ENCODE measurements around the gene TIMELESS.

TIMELESS gene

DNA sequence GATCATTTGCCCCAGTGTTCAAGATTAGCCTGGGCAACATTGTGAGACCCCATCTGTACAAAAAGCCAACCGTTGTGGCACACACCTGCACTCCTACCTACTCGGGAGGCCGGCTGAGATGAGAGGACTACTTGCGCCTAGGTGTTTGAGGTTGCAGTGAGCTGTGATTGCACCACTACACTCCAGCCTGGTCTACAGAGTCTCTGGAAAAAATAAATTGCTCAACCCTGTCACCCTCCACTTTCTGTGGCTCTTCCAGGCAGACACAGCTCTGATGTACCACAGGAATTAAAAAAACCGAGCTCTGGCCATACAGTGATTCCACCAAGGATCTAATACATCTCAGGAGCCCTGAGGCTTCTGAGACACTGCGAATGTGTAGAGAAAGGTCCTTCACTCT, 14.4 kb downstream of the TIMELESS start:
- no peak overlapping the region for H4K91ac ChIP-seq (ENCODE audit: low read depth, low read length, poor library complexity)
- no peak overlapping the region for H2AFZ ChIP-seq (ENCODE audit: low read length)
- H3K4me2 ChIP-seq (ENCODE audit: insufficient read depth, low read length, poor library complexity, severe bottlenecking) = no peak overlapping the region
- no peak overlapping the region for H4K8ac ChIP-seq (ENCODE audit: low read depth, low read length)
- H3K9ac ChIP-seq (ENCODE audit: low read depth, low read length, poor library complexity) = no peak overlapping the region
- no peak overlapping the region for H2BK120ac ChIP-seq (ENCODE audit: low read depth, low read length)
- H3K18ac ChIP-seq (ENCODE audit: low read length) = no peak overlapping the region
- H3K14ac ChIP-seq (ENCODE audit: low read length) = no peak overlapping the region
- no peak overlapping the region for H2AK5ac ChIP-seq (ENCODE audit: low read depth, low read length)
- H3K23ac ChIP-seq (ENCODE audit: low read depth, low read length, poor library complexity) = no peak overlapping the region
- peaks cover 21 to 47% of the 10 kb centered on the region in 2 donors for H3K36me3 ChIP-seq (replicated peaks in 1 of 2; ENCODE audit: control insufficient read depth in 2 of 2, insufficient read depth in 2 of 2, low read length in 2 of 2)
- no peak overlapping the region for H3K27ac ChIP-seq (replicated peaks; ENCODE audit: low read length)
- no peak overlapping the region for H2BK15ac ChIP-seq (ENCODE audit: low read length)
- no peaks in the 10 kb centered on the region for H3K9me3 ChIP-seq (replicated peaks in 1 of 2; ENCODE audit: control insufficient read depth in 2 of 2, insufficient read depth in 1 of 2, low read depth in 1 of 2, low read length in 2 of 2)
- no peaks in the 10 kb centered on the region for H3K27me3 ChIP-seq (ENCODE audit: control insufficient read depth in 3 of 3, insufficient read depth in 3 of 3, low read depth in 1 of 3, low read length in 3 of 3)
- no CpG with 5 or more reads among the region's 6 CpGs for WGBS, 2 donors (ENCODE audit: extremely low coverage in 2 of 2, insufficient read length in 2 of 2, insufficient replicate concordance in 1 of 2)
- no peaks in the 10 kb centered on the region for H3K4me1 ChIP-seq (ENCODE audit: control insufficient read depth in 2 of 2, insufficient read depth in 1 of 2, low read depth in 1 of 2, low read length in 2 of 2)
- H2BK5ac ChIP-seq (ENCODE audit: low read length) = no peak overlapping the region
- H2BK12ac ChIP-seq (ENCODE audit: low read length) = no peak overlapping the region
- no peak overlapping the region for H3K4ac ChIP-seq (ENCODE audit: low read length)
- H3K4me3 ChIP-seq (ENCODE audit: low read length in 2 of 2) = no peak overlapping the region
- peaks cover 3% of the 10 kb centered on the region for H3K79me1 ChIP-seq (ENCODE audit: low read depth, low read length)
- no peak for DNase-seq (ENCODE audit: low spot score)

DNA sequence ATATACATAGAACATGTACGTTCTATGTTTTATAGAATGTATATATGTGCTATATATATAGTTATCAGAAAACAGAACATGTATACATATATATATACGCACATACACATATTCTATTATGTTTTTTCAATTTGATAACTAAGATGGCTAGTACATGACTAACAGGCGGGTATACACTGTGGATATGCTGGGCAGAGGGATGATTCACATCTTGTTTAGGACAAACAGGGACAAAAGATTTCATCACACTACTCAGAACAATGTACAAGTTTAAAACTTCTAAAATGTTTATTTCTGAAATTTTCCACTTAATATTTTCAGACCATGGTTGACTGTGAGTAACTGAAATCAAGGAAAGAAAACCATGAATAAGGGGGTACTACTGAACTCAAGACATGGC, 17.4 kb downstream of the TIMELESS start:
- Histone ChIP-seq H2BK15ac (ENCODE audit: low read length) (no peak overlapping the region), H3K9me3 (replicated peaks in 1 of 2; ENCODE audit: control insufficient read depth in 2 of 2, insufficient read depth in 1 of 2, low read depth in 1 of 2, low read length in 2 of 2) (no peaks in the 10 kb centered on the region), H2AFZ (ENCODE audit: low read length) (no peak overlapping the region), H3K4me2 (ENCODE audit: insufficient read depth, low read length, poor library complexity, severe bottlenecking) (no peak overlapping the region), H2BK12ac (ENCODE audit: low read length) (no peak overlapping the region), H3K4ac (ENCODE audit: low read length) (no peak overlapping the region), H3K79me1 (ENCODE audit: low read depth, low read length) (peaks cover 3% of the 10 kb centered on the region), H3K9ac (ENCODE audit: low read depth, low read length, poor library complexity) (no peak overlapping the region), H4K91ac (ENCODE audit: low read depth, low read length, poor library complexity) (no peak overlapping the region), H2BK120ac (ENCODE audit: low read depth, low read length) (no peak overlapping the region), H3K4me3 (ENCODE audit: low read length in 2 of 2) (no peak overlapping the region), H4K8ac (ENCODE audit: low read depth, low read length) (no peak overlapping the region), H3K4me1 (ENCODE audit: control insufficient read depth in 2 of 2, insufficient read depth in 1 of 2, low read depth in 1 of 2, low read length in 2 of 2) (no peaks in the 10 kb centered on the region), H3K23ac (ENCODE audit: low read depth, low read length, poor library complexity) (no peak overlapping the region), H3K18ac (ENCODE audit: low read length) (no peak overlapping the region), H2AK5ac (ENCODE audit: low read depth, low read length) (no peak overlapping the region), H3K27me3 (ENCODE audit: control insufficient read depth in 3 of 3, insufficient read depth in 3 of 3, low read depth in 1 of 3, low read length in 3 of 3) (no peaks in the 10 kb centered on the region), H2BK5ac (ENCODE audit: low read length) (no peak overlapping the region), H3K36me3 (replicated peaks in 1 of 2; ENCODE audit: control insufficient read depth in 2 of 2, insufficient read depth in 2 of 2, low read length in 2 of 2) (peaks cover 36 to 75% of the 10 kb centered on the region in 2 donors), H3K27ac (replicated peaks; ENCODE audit: low read length) (no peak overlapping the region), H3K14ac (ENCODE audit: low read length) (no peak overlapping the region)
- no CpG with 5 or more reads among the region's 3 CpGs for WGBS, 2 donors (ENCODE audit: extremely low coverage in 2 of 2, insufficient read length in 2 of 2, insufficient replicate concordance in 1 of 2)
- DNase-seq (ENCODE audit: low spot score) = no peak

DNA sequence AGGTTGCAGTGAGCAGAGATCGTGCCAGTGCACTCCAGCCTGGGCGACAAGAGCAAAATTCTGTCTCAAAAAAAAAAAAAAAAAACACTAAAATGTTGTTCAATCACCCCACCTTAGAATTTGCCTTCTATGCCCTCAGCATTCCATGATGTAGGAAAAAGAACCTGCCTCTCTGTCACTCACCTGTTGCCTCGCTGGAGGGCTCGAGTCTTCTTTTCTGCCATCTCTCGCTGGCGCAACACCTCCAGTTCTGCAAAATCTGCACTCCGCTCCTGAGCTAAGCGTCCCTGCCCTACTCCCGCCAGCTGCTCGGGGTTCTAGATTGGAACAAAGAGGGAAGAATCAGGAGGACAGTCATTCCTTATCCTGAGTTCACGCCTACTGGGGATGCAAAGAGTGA, 17.9 kb downstream of the TIMELESS start:
- H3K23ac ChIP-seq (ENCODE audit: low read depth, low read length, poor library complexity) = no peak overlapping the region
- no peak overlapping the region for H3K27ac ChIP-seq (replicated peaks; ENCODE audit: low read length)
- H3K14ac ChIP-seq (ENCODE audit: low read length) = no peak overlapping the region
- no peak overlapping the region for H3K18ac ChIP-seq (ENCODE audit: low read length)
- no peak overlapping the region for H4K91ac ChIP-seq (ENCODE audit: low read depth, low read length, poor library complexity)
- H2BK5ac ChIP-seq (ENCODE audit: low read length) = no peak overlapping the region
- DNase-seq (ENCODE audit: low spot score) = no peak
- no peak overlapping the region for H3K4me3 ChIP-seq (ENCODE audit: low read length in 2 of 2)
- H2AFZ ChIP-seq (ENCODE audit: low read length) = no peak overlapping the region
- H3K4ac ChIP-seq (ENCODE audit: low read length) = no peak overlapping the region
- H3K27me3 ChIP-seq (ENCODE audit: control insufficient read depth in 3 of 3, insufficient read depth in 3 of 3, low read depth in 1 of 3, low read length in 3 of 3) = no peaks in the 10 kb centered on the region
- WGBS, 2 donors (ENCODE audit: extremely low coverage in 2 of 2, insufficient read length in 2 of 2, insufficient replicate concordance in 1 of 2) = no CpG with 5 or more reads among the region's 11 CpGs
- no peaks in the 10 kb centered on the region for H3K4me1 ChIP-seq (ENCODE audit: control insufficient read depth in 2 of 2, insufficient read depth in 1 of 2, low read depth in 1 of 2, low read length in 2 of 2)
- no peaks in the 10 kb centered on the region for H3K9me3 ChIP-seq (replicated peaks in 1 of 2; ENCODE audit: control insufficient read depth in 2 of 2, insufficient read depth in 1 of 2, low read depth in 1 of 2, low read length in 2 of 2)
- no peak overlapping the region for H3K4me2 ChIP-seq (ENCODE audit: insufficient read depth, low read length, poor library complexity, severe bottlenecking)
- no peak overlapping the region for H2BK120ac ChIP-seq (ENCODE audit: low read depth, low read length)
- H3K36me3 ChIP-seq (replicated peaks in 1 of 2; ENCODE audit: control insufficient read depth in 2 of 2, insufficient read depth in 2 of 2, low read length in 2 of 2) = peaks cover 36 to 75% of the 10 kb centered on the region in 2 donors
- peaks cover 3% of the 10 kb centered on the region for H3K79me1 ChIP-seq (ENCODE audit: low read depth, low read length)
- no peak overlapping the region for H2BK15ac ChIP-seq (ENCODE audit: low read length)
- no peak overlapping the region for H4K8ac ChIP-seq (ENCODE audit: low read depth, low read length)
- H3K9ac ChIP-seq (ENCODE audit: low read depth, low read length, poor library complexity) = no peak overlapping the region
- H2BK12ac ChIP-seq (ENCODE audit: low read length) = no peak overlapping the region
- no peak overlapping the region for H2AK5ac ChIP-seq (ENCODE audit: low read depth, low read length)

DNA sequence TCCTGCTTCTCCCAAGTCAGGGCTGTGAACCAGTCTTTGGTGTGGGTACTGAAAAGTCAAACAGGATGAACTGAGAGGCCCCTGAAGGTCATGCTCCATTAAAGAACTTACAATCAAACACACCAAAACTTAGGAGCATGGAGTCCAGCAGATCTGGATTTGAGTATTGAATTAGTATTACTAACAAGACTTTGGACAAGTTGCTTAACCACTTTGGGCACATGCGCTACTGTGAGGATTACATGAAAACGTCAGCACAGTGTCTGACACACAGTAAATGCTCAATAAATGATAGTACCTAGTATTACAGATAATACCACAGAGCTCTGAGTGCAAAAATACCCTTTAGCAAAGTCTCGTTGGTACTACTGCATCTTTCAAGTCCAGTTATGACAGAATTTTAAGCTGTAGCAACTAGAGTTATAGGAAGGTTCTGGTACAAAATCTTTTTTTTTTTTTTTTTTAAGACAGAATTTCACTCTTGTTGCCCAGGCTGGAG, 23.2 kb downstream of the TIMELESS start:
- Histone ChIP-seq H3K27me3 (ENCODE audit: control insufficient read depth in 3 of 3, insufficient read depth in 3 of 3, low read depth in 1 of 3, low read length in 3 of 3) (no peaks in the 10 kb centered on the region), H2BK120ac (ENCODE audit: low read depth, low read length) (no peak overlapping the region), H3K4me1 (ENCODE audit: control insufficient read depth in 2 of 2, insufficient read depth in 1 of 2, low read depth in 1 of 2, low read length in 2 of 2) (no peaks in the 10 kb centered on the region), H3K36me3 (replicated peaks in 1 of 2; ENCODE audit: control insufficient read depth in 2 of 2, insufficient read depth in 2 of 2, low read length in 2 of 2) (peaks cover 58 to 94% of the 10 kb centered on the region in 2 donors), H3K4ac (ENCODE audit: low read length) (no peak overlapping the region), H3K9ac (ENCODE audit: low read depth, low read length, poor library complexity) (no peak overlapping the region), H2BK12ac (ENCODE audit: low read length) (no peak overlapping the region), H4K8ac (ENCODE audit: low read depth, low read length) (no peak overlapping the region), H2BK5ac (ENCODE audit: low read length) (no peak overlapping the region), H3K14ac (ENCODE audit: low read length) (no peak overlapping the region), H3K23ac (ENCODE audit: low read depth, low read length, poor library complexity) (no peak overlapping the region), H2AFZ (ENCODE audit: low read length) (no peak overlapping the region), H3K18ac (ENCODE audit: low read length) (no peak overlapping the region), H3K4me2 (ENCODE audit: insufficient read depth, low read length, poor library complexity, severe bottlenecking) (no peak overlapping the region), H3K9me3 (replicated peaks in 1 of 2; ENCODE audit: control insufficient read depth in 2 of 2, insufficient read depth in 1 of 2, low read depth in 1 of 2, low read length in 2 of 2) (no peaks in the 10 kb centered on the region), H2BK15ac (ENCODE audit: low read length) (no peak overlapping the region), H2AK5ac (ENCODE audit: low read depth, low read length) (no peak overlapping the region), H3K79me1 (ENCODE audit: low read depth, low read length) (no peaks in the 10 kb centered on the region), H4K91ac (ENCODE audit: low read depth, low read length, poor library complexity) (no peak overlapping the region), H3K27ac (replicated peaks; ENCODE audit: low read length) (no peak overlapping the region), H3K4me3 (ENCODE audit: low read length in 2 of 2) (no peak overlapping the region)
- no peak for DNase-seq (ENCODE audit: low spot score)
- no CpG with 5 or more reads among the region's 3 CpGs for WGBS, 2 donors (ENCODE audit: extremely low coverage in 2 of 2, insufficient read length in 2 of 2, insufficient replicate concordance in 1 of 2)

All from neuronal stem cell (in vitro differentiated cells).